GM12892 (cell line): ENCODE data around the gene PCNX2.

Source experiments
- POLR2A ChIP-seq: IDR thresholded peaks from 2 replicates; pipeline ENCODE4 v1.6.1; 2011; ENCODE audit warnings: low read depth, low read length, control low read depth
- TAF1 ChIP-seq: IDR thresholded peaks from 2 replicates; pipeline ENCODE4 v1.6.1; 2011; ENCODE audit warnings: low read depth, mild to moderate bottlenecking, control low read depth, low read length, borderline replicate concordance

GRCh38 chr1:233078396-233078795, 217.1 kb downstream of the PCNX2 start:
- no peak for TF ChIP-seq TAF1
- no peak for TF ChIP-seq POLR2A
